K562 (cell line): Measurements from ENCODE around the gene MYL11. TPM values are rescaled to one million over a fixed set of nuclear protein-coding genes. Genes with fewer than 3 reads are reported as not detected.

ENCODE experiments used
- ATAC-seq: fragments of 200-7000 bp; cut with Tn5 transposase; 3 replicates; pipeline ENCODE4 v1.9.1; 2020; ENCODE audit warnings: moderate library complexity
- BruUV-seq: library from RNA; stranded (reverse); fragments of 400-500 nt; replicated peaks from 2 replicates; lab custom pipeline; 2021; lab: Mats Ljungman, UMichigan
- CTCF ChIA-PET: fragments of 300-600 bp; formaldehyde crosslinking; extraction: SDS; loops from one replicate; lab custom pipeline; 2021; ENCODE audit warnings: low intra/inter-chr PET ratio; lab: Yijun Ruan, JAX
- POLR2A ChIA-PET: fragments of 300-600, 350-650 bp; sonication (Branson Sonifier 250); formaldehyde crosslinking; extraction: SDS; loops from one replicate; lab custom pipeline; 2021; ENCODE audit warnings: antibody characterized with exemption, inconsistent platforms; lab: Yijun Ruan, JAX
- DNase-seq, 4 experiments: peaks; one replicate each; pipeline versions ENCODE4 v3.0.0 to v3.0.0-alpha.2; 2011 to 2018; ENCODE audit warnings: low spot score in 3 of 4, mixed read lengths in 3 of 4; ENCODE audit errors: extremely low read depth in 1 of 4
- FAIRE-seq: peaks from 2 replicates; lab custom pipeline; 2011; peaks lifted over from hg19 to GRCh38; lab: Jason Lieb, UNC
- H2AFZ ChIP-seq: 2 replicates; pipeline ENCODE4 v1.6.0; 2011; ENCODE audit warnings: low read depth, low read length, control low read depth, inconsistent platforms
- H3K27ac ChIP-seq: fragments of 200-600 bp; 3 replicates; pipeline ENCODE4 v1.8.0; 2011; ENCODE audit warnings: low read depth, mild to moderate bottlenecking, control low read depth, inconsistent platforms, low read length, moderate library complexity, mixed read lengths; ENCODE audit errors: extremely low read depth
- H3K27me3 ChIP-seq, 2 experiments: fragments of 300-600 bp in 1 of 2; 2 replicates in 1 of 2; 3 replicates in 1 of 2; pipeline versions ENCODE4 v1.6.0 to v1.8.0; 2011; ENCODE audit warnings: inconsistent platforms in 2 of 2, low read length in 2 of 2, mild to moderate bottlenecking in 1 of 2, mixed read lengths in 1 of 2, moderate library complexity in 1 of 2; ENCODE audit not compliant: control insufficient read depth in 2 of 2, insufficient read depth in 2 of 2
- H3K36me3 ChIP-seq: fragments of 300-600 bp; 3 replicates; pipeline ENCODE4 v1.8.0; 2011; ENCODE audit warnings: mild to moderate bottlenecking, low read length, inconsistent platforms; ENCODE audit not compliant: control insufficient read depth, insufficient read depth
- H3K4me1 ChIP-seq, 2 experiments: fragments of 200-600 bp in 1 of 2; replicated peaks in 1 of 2; 2 replicates in 1 of 2; 3 replicates in 1 of 2; pipeline versions ENCODE4 v1.5.1 to v1.8.0; 2011; ENCODE audit warnings: inconsistent platforms in 2 of 2, low read length in 2 of 2, mild to moderate bottlenecking in 1 of 2, mixed read lengths in 1 of 2, moderate library complexity in 1 of 2; ENCODE audit not compliant: control insufficient read depth in 2 of 2, insufficient read depth in 2 of 2
- H3K4me2 ChIP-seq: 2 replicates; pipeline ENCODE4 v1.6.1; 2011; ENCODE audit warnings: low read length, control low read depth, inconsistent platforms, mixed read lengths; ENCODE audit not compliant: insufficient read depth
- H3K4me3 ChIP-seq: fragments of 200-600 bp; sonication (generic), shearing (Covaris generic); 2 replicates; pipeline ENCODE4 v1.5.1; 2016; ENCODE audit warnings: control low read depth, inconsistent platforms
- H3K79me2 ChIP-seq: fragments of 200-600 bp; 3 replicates; pipeline ENCODE4 v1.8.0; 2011; ENCODE audit warnings: low read length, inconsistent platforms; ENCODE audit not compliant: control insufficient read depth, insufficient read depth
- H3K9ac ChIP-seq, 2 experiments: 2 replicates each; pipeline versions ENCODE4 v1.6.0 to v1.6.1; 2011; ENCODE audit warnings: low read depth in 2 of 2, low read length in 2 of 2, control low read depth in 1 of 2, inconsistent platforms in 1 of 2, mild to moderate bottlenecking in 1 of 2, mixed read lengths in 1 of 2; ENCODE audit not compliant: insufficient read depth in 1 of 2
- H3K9me1 ChIP-seq: one replicate; pipeline ENCODE4 v1.6.0; 2011; ENCODE audit warnings: inconsistent platforms, mild to moderate bottlenecking, low read length, moderate library complexity; ENCODE audit not compliant: control insufficient read depth, insufficient read depth
- H3K9me3 ChIP-seq: replicated peaks from 2 replicates; pipeline ENCODE4 v1.5.1; 2011; ENCODE audit warnings: low read depth, low read length, inconsistent platforms; ENCODE audit not compliant: control insufficient read depth, insufficient read depth
- H4K20me1 ChIP-seq: replicated peaks from 2 replicates; pipeline ENCODE4 v1.6.1; 2011; ENCODE audit warnings: low read length, inconsistent platforms, mixed read lengths; ENCODE audit not compliant: control insufficient read depth, insufficient read depth
- CREBBP ChIP-seq: IDR thresholded peaks from one replicate; pipeline ENCODE4 v1.6.1; 2012; ENCODE audit warnings: low read depth, mild to moderate bottlenecking, control low read depth, inconsistent platforms, low read length
- ETV6 ChIP-seq, 3 experiments: fragments of 150-350 bp in 1 of 3; sonication (generic) in 1 of 3; formaldehyde crosslinking in 1 of 3; IDR thresholded peaks; 2 replicates each; pipeline versions ENCODE4 v1.6.1 to v1.8.0; 2014 to 2022; ENCODE audit warnings: borderline replicate concordance in 2 of 3, low read depth in 2 of 3, antibody characterized with exemption in 1 of 3, low read length in 1 of 3, mild to moderate bottlenecking in 1 of 3, missing genetic modification reagents in 1 of 3
- HDAC3 ChIP-seq: fragments of 450-650 bp; IDR thresholded peaks from 2 replicates; pipeline ENCODE4 v1.6.1; 2018; ENCODE audit warnings: borderline replicate concordance, mild to moderate bottlenecking, moderate library complexity; ENCODE audit not compliant: partially characterized antibody
- NR3C1 ChIP-seq: sonication (generic); formaldehyde crosslinking; IDR thresholded peaks from 2 replicates; pipeline ENCODE4 v1.8.1; 2022; ENCODE audit warnings: missing genetic modification reagents
- PCBP2 ChIP-seq: fragments of 200-400 bp; formaldehyde crosslinking; IDR thresholded peaks from 2 replicates; pipeline ENCODE4 v1.6.1; 2018; ENCODE audit warnings: low read length, low read depth, mild to moderate bottlenecking, moderate library complexity; ENCODE audit not compliant: poor library complexity, severe bottlenecking
- RBM17 ChIP-seq: fragments of 200-400 bp; formaldehyde crosslinking; IDR thresholded peaks from 2 replicates; pipeline ENCODE4 v1.6.1; 2017; ENCODE audit warnings: low read depth, mild to moderate bottlenecking, low read length, borderline replicate concordance
- SREBF2 ChIP-seq: sonication (generic); formaldehyde crosslinking; IDR thresholded peaks from 2 replicates; pipeline ENCODE4 v1.4.0; 2020; ENCODE audit warnings: mild to moderate bottlenecking, missing genetic modification reagents
- TRIM28 ChIP-seq: fragments of 450-650 bp; IDR thresholded peaks from 2 replicates; pipeline ENCODE4 v1.6.1; 2017
- YY1 ChIP-seq, 3 experiments: IDR thresholded peaks; 2 replicates each; pipeline ENCODE4 v1.6.1; 2011; ENCODE audit warnings: low read length in 2 of 3, mild to moderate bottlenecking in 2 of 3, moderate library complexity in 2 of 3, borderline replicate concordance in 1 of 3, control low read depth in 1 of 3, low read depth in 1 of 3; ENCODE audit not compliant: insufficient read depth in 3 of 3, insufficient replicate concordance in 2 of 3, control insufficient read depth in 1 of 3, insufficient read length in 1 of 3; ENCODE audit errors: extremely low read depth in 1 of 3
- ZNF561 ChIP-seq: fragments of 450-650 bp; formaldehyde crosslinking; conservative IDR thresholded peaks from 2 replicates; pipeline ENCODE4 v1.4.0; 2020; ENCODE audit warnings: mild to moderate bottlenecking, moderate library complexity
- ZNF780A ChIP-seq: fragments of 250-450 bp; sonication (Bioruptor Pico); IDR thresholded peaks from 2 replicates; pipeline ENCODE4 v1.5.0; 2021; ENCODE audit warnings: mild to moderate bottlenecking
- WGBS: fragments of 100-300 bp; shearing (Covaris generic); methylation state at CpG from one replicate; pipeline ENCODE4 v1.1.6; 2016; ENCODE audit warnings: low coverage, mixed read lengths; ENCODE audit not compliant: insufficient coverage; ENCODE audit errors: missing lambda C conversion rate; 5-methylcytosine and 5-hydroxymethylcytosine counted together
- in situ Hi-C: fragments of 300-500 bp; cut with MboI; formaldehyde crosslinking; loops from 4 replicates; pipeline ENCODE4 v1.15.0; 2018; ENCODE audit warnings: inconsistent platforms, mixed read lengths
- intact Hi-C: fragments of 100-400 bp; cut with micrococcal nuclease; formaldehyde crosslinking; loops from 2 replicates; pipeline ENCODE4 v1.14.2; 2022
- polyA plus RNA-seq, 8 experiments: library from polyadenylated mRNA; depleted of rRNA in 4 of 8; stranded (reverse) in 5 of 8; unstranded in 3 of 8; fragments of >200 nt; fragmentation: Nextera tagmentation in 2 of 8; fragmentation: Illumina TruSeq in 1 of 8; extraction: Ambion mirVana in 2 of 8; extraction: Trizol in 1 of 8; gene quantifications; 2 replicates each; pipeline versions ENCODE4 v1.2.1 to v1.2.3, GENCODE V29; 2011 to 2014; ENCODE audit warnings: inconsistent platforms in 1 of 8, missing spikeins in 1 of 8
- total RNA-seq, 7 experiments: library from RNA; depleted of rRNA in 6 of 7; stranded (reverse); fragments of >200 nt in 6 of 7; fragmentation: Illumina TruSeq in 2 of 7; extraction: Trizol in 2 of 7; gene quantifications; 2 replicates each; pipeline versions ENCODE4 v1.2.1 to v1.2.3, GENCODE V29; 2011 to 2021; ENCODE audit warnings: low replicate concordance in 1 of 7
- TF ChIP-seq, protein P1 (sequence below): IDR thresholded peaks from 2 replicates; pipeline ENCODE4 v1.6.1; 2016; ENCODE audit warnings: missing genetic modification characterization, missing compliant biosample characterization
- TF ChIP-seq, protein P2 (sequence below): conservative IDR thresholded peaks from 2 replicates; pipeline ENCODE4 v1.6.1; 2011; ENCODE audit warnings: low read depth, mild to moderate bottlenecking, low read length; ENCODE audit not compliant: control insufficient read depth
- TF ChIP-seq, protein P3 (sequence below): fragments of 450-650 bp; formaldehyde crosslinking; IDR thresholded peaks from 2 replicates; pipeline ENCODE4 v1.4.0; 2020; ENCODE audit warnings: mild to moderate bottlenecking, moderate library complexity

MYL11 gene
- total and polyA plus RNA-seq, 9 of the 15 experiments (the other 6 are each of a cell fraction or from before 2014, with no cell fraction given) = 0.31 to 1.5 (median 0.73) TPM; not detected in 4

DNA sequence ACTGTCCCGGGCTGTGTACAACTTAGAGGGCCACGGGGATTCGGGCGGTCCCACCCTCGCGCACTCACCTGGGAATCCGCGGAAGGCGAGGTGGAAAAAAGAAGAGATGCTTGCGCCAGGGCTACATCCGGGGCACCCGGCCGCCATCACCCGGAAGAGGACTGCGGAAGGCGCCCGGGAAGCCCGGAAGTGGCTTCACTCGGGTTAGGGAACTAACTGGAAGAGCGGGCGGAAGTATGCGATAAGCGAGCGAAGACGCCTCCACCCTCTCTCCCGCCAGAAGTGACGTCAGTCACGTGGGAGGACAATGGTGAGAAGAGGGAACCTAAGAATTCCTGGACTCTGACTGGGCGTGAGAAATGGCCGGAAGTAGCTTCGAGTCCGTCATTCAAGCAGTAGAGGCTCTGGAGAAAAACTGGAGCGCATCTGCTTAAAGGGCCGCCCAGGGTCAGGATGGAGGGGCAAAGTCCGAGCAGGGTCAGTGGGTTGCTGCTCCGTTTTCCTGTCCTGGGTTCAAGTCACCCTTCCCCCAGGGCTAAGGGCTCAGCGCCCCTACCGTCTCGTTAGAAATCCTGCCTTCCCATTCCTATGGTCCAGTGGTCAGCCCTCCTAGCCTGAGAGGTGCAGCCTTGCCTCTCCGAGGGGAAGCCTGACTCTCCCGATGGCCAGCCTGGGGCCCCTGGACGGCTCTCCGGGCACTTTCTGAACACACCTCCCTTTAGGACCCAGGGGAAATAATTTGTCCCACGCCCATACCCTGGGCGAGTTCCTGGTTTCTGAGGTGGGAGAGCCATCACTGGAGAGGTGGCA lies 19.3 kb upstream of the MYL11 start, which contains the start of gene CD2BP2:
Gene CD2BP2 (minus strand): TSS at position 165 of the 810 bp plus-strand sequence. CDS start 627 bp downstream, outside the sequence.
- TSS peak; percentile 96 for BruUV-seq
- in situ Hi-C loops = loop anchor here (25.0 kb wide), 1 partner anchor 893 kb away; the partner anchor contains the start of genes BOLA2, SLX1B and SULT1A4
- intact Hi-C loops = loop anchor here (2.0 to 5.0 kb wide), 2 partner anchors 15 to 52 kb away; partner anchors contain the start of genes TBC1D10B and ZNF771
- Histone ChIP-seq H3K4me2 (peak within 1 kb of the TSS; percentile 99), H2AFZ (peak within 1 kb of the TSS; percentile 96), H3K9ac (peak within 1 kb of the TSS; percentile 96), H3K9me3 (no peaks in the 10 kb centered on the region), H3K4me1 (peaks cover 13 to 53% of the 10 kb centered on the region in 2 experiments; a peak in 4 of 5 replicates), H3K4me3 (peak within 1 kb of the TSS; percentile 94), H3K79me2 (peaks cover 30% of the 10 kb centered on the region), H4K20me1 (no peaks in the 10 kb centered on the region), H3K27ac (peak within 1 kb of the TSS; percentile 99), H3K27me3 (no peaks in the 10 kb centered on the region), H3K36me3 (peaks cover 73% of the 10 kb centered on the region; the same call in 2 of the 3 replicates), H3K9me1 (no peaks in the 10 kb centered on the region)
- DNase-seq (peak; percentile 93 to 99 (median 94)), FAIRE-seq (peak; percentile 100), ATAC-seq (peak; percentile 90)
- 1% methylated on average over 42 of the region's 45 CpGs for WGBS
- POLR2A ChIA-PET = interaction anchor here (0.5 to 8.2 kb wide), 10 partner anchors 10 to 382 kb away, joined by 3 to 77 read pairs (median 5); partner anchors contain the start of genes TBC1D10B and ZNF771
- CTCF ChIA-PET = no interaction called here
- TF ChIP-seq TRIM28 (0 out of 2 replicates have a peak, but pooled peaks have one; percentile 22), RBM17 (no peak), YY1 (IDR thresholded peaks at IDR 0.05; ENCODE audit: borderline replicate concordance in 1 of 3, control insufficient read depth in 1 of 3, extremely low read depth in 1 of 3, insufficient read depth in 3 of 3, insufficient read length in 1 of 3, insufficient replicate concordance in 2 of 3, low read depth in 1 of 3, low read length in 2 of 3) (peak; percentile 58 to 93 (median 91)), ETV6 (IDR thresholded peaks at IDR 0.05; ENCODE audit: borderline replicate concordance in 1 of 2, low read depth in 2 of 2, low read length in 1 of 2) (peak; percentile 98 to 99), ETV6 (CRISPR knock-in tag; IDR thresholded peaks at IDR 0.05; ENCODE audit: borderline replicate concordance) (no peak), PCBP2 (no peak), CREBBP (no peak), ZNF780A (CRISPR knock-in tag) (no peak), SREBF2 (0 out of 2 replicates have a peak, but pooled peaks have one; percentile 27), ZNF561 (no peak), HDAC3 (peak; percentile 45), NR3C1 (CRISPR knock-in tag) (no peak)
- TF ChIP-seq, protein P1, sequence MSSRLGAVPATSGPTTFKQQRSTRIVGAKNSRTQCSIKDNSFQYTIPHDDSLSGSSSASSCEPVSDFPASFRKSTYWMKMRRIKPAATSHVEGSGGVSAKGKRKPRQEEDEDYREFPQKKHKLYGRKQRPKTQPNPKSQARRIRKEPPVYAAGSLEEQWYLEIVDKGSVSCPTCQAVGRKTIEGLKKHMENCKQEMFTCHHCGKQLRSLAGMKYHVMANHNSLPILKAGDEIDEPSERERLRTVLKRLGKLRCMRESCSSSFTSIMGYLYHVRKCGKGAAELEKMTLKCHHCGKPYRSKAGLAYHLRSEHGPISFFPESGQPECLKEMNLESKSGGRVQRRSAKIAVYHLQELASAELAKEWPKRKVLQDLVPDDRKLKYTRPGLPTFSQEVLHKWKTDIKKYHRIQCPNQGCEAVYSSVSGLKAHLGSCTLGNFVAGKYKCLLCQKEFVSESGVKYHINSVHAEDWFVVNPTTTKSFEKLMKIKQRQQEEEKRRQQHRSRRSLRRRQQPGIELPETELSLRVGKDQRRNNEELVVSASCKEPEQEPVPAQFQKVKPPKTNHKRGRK (tag) = no peak
- TF ChIP-seq, protein P2, sequence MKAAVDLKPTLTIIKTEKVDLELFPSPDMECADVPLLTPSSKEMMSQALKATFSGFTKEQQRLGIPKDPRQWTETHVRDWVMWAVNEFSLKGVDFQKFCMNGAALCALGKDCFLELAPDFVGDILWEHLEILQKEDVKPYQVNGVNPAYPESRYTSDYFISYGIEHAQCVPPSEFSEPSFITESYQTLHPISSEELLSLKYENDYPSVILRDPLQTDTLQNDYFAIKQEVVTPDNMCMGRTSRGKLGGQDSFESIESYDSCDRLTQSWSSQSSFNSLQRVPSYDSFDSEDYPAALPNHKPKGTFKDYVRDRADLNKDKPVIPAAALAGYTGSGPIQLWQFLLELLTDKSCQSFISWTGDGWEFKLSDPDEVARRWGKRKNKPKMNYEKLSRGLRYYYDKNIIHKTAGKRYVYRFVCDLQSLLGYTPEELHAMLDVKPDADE = peak; percentile 90
- TF ChIP-seq, protein P3, sequence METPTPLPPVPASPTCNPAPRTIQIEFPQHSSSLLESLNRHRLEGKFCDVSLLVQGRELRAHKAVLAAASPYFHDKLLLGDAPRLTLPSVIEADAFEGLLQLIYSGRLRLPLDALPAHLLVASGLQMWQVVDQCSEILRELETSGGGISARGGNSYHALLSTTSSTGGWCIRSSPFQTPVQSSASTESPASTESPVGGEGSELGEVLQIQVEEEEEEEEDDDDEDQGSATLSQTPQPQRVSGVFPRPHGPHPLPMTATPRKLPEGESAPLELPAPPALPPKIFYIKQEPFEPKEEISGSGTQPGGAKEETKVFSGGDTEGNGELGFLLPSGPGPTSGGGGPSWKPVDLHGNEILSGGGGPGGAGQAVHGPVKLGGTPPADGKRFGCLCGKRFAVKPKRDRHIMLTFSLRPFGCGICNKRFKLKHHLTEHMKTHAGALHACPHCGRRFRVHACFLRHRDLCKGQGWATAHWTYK (CRISPR knock-in tag) = no peak
